ENCODE results near the gene LEPROT.
"Not testable (repeated sequence)": the region's sequence is repeated elsewhere in the genome, so short reads cannot be mapped to it uniquely, and the experiment has no call there.

LEPROT gene

DNA sequence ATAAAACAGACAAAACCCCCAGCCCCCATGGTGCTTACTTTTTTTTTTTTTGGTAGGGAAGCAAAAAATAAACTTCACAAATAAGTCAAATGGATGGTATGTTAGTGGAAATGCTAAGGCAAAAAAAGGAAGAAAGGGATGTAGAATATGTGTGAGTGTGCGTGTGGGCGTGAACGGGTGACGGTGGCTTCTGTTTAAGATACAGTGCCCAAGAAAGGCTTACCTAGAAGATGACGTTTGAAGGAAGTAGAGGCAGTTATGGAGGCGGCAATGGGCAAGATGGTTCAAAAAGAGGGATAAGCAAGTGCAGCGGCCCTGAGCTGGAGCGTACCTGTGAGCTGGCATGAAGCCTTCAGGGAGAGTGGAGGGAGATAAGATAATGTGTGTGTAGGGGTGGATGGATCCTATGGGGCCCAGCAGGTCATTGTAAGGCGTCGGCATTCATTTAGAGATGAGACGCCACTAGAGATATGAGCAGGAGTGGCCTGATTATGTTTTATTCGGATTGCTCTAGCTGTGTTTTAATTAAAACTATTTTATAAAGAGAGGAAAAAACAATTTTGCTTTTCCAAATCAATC lies 19.9 kb downstream of the LEPROT start:
- Histone ChIP-seq H3K36me3 (ENCODE audit: insufficient read depth, low read length) (peaks cover 3% of the 10 kb centered on the region; the same call in 1 of the 2 replicates), H3K9me3 (ENCODE audit: control insufficient read depth, insufficient read depth, low read length) (0 out of 2 replicates have a peak, but pooled peaks cover 3% of the 10 kb centered on the region), H3K4me1 (ENCODE audit: insufficient read depth, low read length) (peaks cover 3% of the 10 kb centered on the region; the same call in 1 of the 2 replicates), H3K9ac (ENCODE audit: low read depth, low read length) (no peak overlapping the region)

DNA sequence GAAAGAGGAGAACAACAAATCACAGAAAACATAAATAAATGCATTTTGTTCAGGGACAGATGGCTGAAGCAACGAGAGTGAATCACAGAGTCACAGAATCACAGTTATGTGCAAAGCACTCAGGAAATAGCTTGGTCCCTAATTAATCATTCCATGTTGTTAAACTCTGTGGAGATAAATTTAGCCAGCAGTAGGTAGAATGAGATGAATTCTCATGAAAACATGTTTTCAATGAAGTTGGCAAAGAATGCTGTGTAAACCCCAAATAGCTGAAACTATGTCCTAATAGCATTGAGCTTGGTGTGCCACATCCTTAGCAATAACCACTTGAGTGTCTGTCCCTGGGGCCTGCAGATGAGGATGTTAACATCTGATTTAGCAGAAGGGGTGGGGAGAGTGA lies 20.4 kb downstream of the LEPROT start:
- H3K36me3 ChIP-seq (ENCODE audit: insufficient read depth, low read length) = peaks cover 3% of the 10 kb centered on the region; the same call in 1 of the 2 replicates
- no peak overlapping the region for H3K9ac ChIP-seq (ENCODE audit: low read depth, low read length)
- 0 out of 2 replicates have a peak, but pooled peaks cover 3% of the 10 kb centered on the region for H3K9me3 ChIP-seq (ENCODE audit: control insufficient read depth, insufficient read depth, low read length)

DNA sequence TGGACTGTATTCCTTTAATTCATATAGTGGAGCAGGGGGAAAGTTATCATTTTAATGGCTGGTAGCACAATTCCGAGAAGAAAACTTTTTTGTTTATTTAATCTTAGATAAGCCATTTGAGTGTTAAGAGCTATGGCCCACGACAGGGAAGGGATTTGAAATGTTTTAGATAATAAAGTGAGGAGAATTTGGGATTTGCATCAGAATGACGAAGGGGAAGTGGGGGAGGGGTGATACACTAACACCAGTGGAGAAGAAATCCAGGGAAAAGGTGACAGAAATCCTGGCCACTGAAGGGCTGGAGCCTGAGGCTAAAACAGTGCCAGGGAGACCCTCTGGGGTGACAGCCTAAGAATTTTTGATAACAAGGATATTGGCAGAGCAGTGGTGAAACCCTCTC lies 21.0 kb downstream of the LEPROT start:
- Histone ChIP-seq H3K9me3 (ENCODE audit: control insufficient read depth, insufficient read depth, low read length) (0 out of 2 replicates have a peak, but pooled peaks cover 3% of the 10 kb centered on the region), H3K36me3 (ENCODE audit: insufficient read depth, low read length) (peaks cover 3% of the 10 kb centered on the region; the same call in 1 of the 2 replicates), H3K4me1 (ENCODE audit: insufficient read depth, low read length) (peaks cover 3% of the 10 kb centered on the region; the same call in 1 of the 2 replicates), H3K9ac (ENCODE audit: low read depth, low read length) (no peak overlapping the region)

More for the DNA sequence above, 20.4 kb downstream of the LEPROT start:
- peaks cover 3% of the 10 kb centered on the region; the same call in 1 of the 2 replicates for H3K4me1 ChIP-seq (ENCODE audit: insufficient read depth, low read length)

GRCh38 chr1:65442442-65442841 lies 22.0 kb downstream of the LEPROT start:
- no peaks in the 10 kb centered on the region; the same call in 1 of the 2 replicates for H3K36me3 ChIP-seq (ENCODE audit: insufficient read depth, low read length)
- H3K9ac ChIP-seq (ENCODE audit: low read depth, low read length) = no peak overlapping the region
- peaks cover 3% of the 10 kb centered on the region; the same call in 1 of the 2 replicates for H3K4me1 ChIP-seq (ENCODE audit: insufficient read depth, low read length)
- H3K9me3 ChIP-seq (ENCODE audit: control insufficient read depth, insufficient read depth, low read length) = 0 out of 2 replicates have a peak, but pooled peaks cover 3% of the 10 kb centered on the region

- H3K36me3 ChIP-seq (ENCODE audit: insufficient read depth, low read length) = no peaks in the 10 kb centered on the region; the same call in 1 of the 2 replicates
- 0 out of 2 replicates have a peak, but pooled peaks cover 3% of the 10 kb centered on the region for H3K9me3 ChIP-seq (ENCODE audit: control insufficient read depth, insufficient read depth, low read length)
- H3K9ac ChIP-seq (ENCODE audit: low read depth, low read length) = no peak overlapping the region
- peaks cover 3% of the 10 kb centered on the region; the same call in 1 of the 2 replicates for H3K4me1 ChIP-seq (ENCODE audit: insufficient read depth, low read length)
These were observed 23.2 kb downstream of the LEPROT start for GRCh38 chr1:65443647-65444046.

DNA sequence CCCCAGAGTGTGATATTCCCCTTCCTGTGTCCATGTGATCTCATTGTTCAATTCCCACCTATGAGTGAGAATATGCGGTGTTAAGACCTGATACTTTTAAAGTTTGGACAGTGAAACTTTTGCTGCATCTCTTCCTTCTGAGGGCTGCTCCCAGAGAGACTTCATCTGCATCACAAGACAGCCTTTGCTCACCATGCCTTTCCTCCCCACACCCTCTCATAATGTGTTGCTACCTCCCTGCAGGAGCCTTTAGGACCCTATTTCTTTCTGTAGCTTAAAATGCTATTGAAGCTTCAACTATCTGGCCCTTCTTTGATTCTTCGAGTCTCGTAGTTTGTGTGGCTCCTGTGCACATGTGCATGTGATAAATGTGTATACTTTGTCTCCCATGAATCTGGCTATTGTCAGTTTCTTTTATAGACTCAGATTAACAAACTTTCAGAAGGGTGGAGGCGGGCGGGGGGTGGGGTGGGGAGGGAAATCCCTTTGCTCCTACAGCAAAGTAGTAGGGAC lies 23.7 kb downstream of the LEPROT start:
- Histone ChIP-seq H3K36me3 (ENCODE audit: insufficient read depth, low read length) (no peaks in the 10 kb centered on the region), H3K9me3 (ENCODE audit: control insufficient read depth, insufficient read depth, low read length) (0 out of 2 replicates have a peak, but pooled peaks cover 3% of the 10 kb centered on the region), H3K4me1 (ENCODE audit: insufficient read depth, low read length) (peaks cover 3% of the 10 kb centered on the region; the same call in 1 of the 2 replicates), H3K9ac (ENCODE audit: low read depth, low read length) (no peak overlapping the region)

- no peaks in the 10 kb centered on the region for H3K36me3 ChIP-seq (ENCODE audit: insufficient read depth, low read length)
- H3K4me1 ChIP-seq (ENCODE audit: insufficient read depth, low read length) = peaks cover 3% of the 10 kb centered on the region; the same call in 1 of the 2 replicates
- H3K9me3 ChIP-seq (ENCODE audit: control insufficient read depth, insufficient read depth, low read length) = 0 out of 2 replicates have a peak, but pooled peaks cover 3% of the 10 kb centered on the region
- no peak overlapping the region for H3K9ac ChIP-seq (ENCODE audit: low read depth, low read length)
These were observed 25.4 kb downstream of the LEPROT start for GRCh38 chr1:65445837-65446236.

DNA sequence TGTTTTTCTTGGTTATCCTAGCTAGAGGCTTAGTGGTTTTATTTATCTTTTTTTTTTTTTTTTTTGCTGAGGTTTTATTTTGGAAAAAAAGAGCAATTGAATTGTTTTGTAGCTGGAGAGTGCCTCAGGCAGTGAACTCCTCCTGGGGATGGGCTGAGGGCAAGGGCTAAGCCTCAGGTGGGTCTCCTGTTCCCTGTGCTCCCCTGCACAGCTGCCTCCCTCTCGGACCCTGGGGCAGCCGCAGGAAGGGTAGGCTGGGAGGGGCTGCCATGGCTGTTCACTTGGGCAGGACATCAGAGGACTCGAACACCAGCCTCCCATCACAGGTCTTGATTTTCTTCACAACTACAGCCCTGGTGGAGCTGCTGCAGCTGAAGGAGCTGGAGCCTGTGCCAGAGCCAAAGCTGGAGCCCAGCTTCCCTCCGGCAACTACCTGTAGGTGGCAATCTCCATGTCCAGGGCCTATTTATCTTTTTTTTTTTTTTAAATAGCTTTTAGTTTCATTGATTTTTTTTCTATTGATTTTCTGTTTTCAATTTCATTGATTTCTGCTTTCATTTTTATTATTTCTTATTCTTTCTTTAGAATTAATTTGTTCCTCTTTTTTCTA lies 28.9 kb downstream of the LEPROT start:
- H3K4me1 ChIP-seq (ENCODE audit: insufficient read depth, low read length) = no peaks in the 10 kb centered on the region
- H3K9me3 ChIP-seq (ENCODE audit: control insufficient read depth, insufficient read depth, low read length) = no peaks in the 10 kb centered on the region
- no peaks in the 10 kb centered on the region for H3K36me3 ChIP-seq (ENCODE audit: insufficient read depth, low read length)
- H3K9ac ChIP-seq (ENCODE audit: low read depth, low read length) = no peak overlapping the region

GRCh38 chr1:65455678-65456077 lies 35.2 kb downstream of the LEPROT start:
- H3K9me3 ChIP-seq (ENCODE audit: control insufficient read depth, insufficient read depth, low read length); H3K4me1 ChIP-seq (ENCODE audit: insufficient read depth, low read length): not testable (repeated sequence)

DNA sequence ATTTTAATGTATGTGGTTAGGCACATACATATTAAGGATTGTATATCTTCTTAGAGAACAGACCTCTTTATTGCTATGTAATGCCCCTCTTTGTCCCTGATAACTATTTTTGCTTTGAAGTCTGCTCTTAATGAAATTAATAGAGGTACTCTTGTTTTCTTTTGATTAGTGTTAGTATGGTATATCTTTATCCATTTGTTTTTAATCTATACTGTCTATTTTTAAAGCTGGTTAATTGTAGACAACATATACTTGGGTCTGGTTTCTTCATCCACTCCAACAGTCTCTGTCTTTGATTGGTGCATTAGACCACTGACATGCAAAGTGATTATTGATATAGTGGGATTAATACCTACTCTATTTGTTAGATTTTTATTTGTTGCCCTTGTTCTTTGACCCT lies 36.0 kb downstream of the LEPROT start:
- Histone ChIP-seq H3K36me3 (ENCODE audit: insufficient read depth, low read length) (no peaks in the 10 kb centered on the region), H3K4me1 (ENCODE audit: insufficient read depth, low read length) (no peaks in the 10 kb centered on the region; the same call in 1 of the 2 replicates), H3K9ac (ENCODE audit: low read depth, low read length) (no peak overlapping the region), H3K9me3 (ENCODE audit: control insufficient read depth, insufficient read depth, low read length) (no peaks in the 10 kb centered on the region)

More at GRCh38 chr1:65455678-65456077, 35.2 kb downstream of the LEPROT start:
- H3K36me3 ChIP-seq (ENCODE audit: insufficient read depth, low read length); H3K9ac ChIP-seq (ENCODE audit: low read depth, low read length): not testable (repeated sequence)

DNA sequence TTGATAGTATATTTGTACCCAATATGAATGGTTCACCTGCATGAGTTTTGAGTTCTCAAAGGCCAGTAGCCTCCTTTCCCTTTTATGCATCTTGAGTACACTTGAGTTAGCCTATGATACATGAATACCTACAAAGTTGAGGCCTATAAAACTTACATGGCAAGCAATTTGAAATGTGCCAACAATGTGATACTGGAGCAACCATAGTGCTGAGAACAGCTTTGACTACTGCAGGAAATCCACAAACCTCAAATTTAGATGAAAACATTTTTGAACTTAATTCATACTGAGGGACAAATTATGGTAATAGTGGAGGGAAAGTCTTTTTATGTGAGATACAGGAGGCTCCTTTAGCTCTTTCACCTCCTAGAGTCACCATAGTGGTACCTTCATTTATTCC lies 37.4 kb downstream of the LEPROT start:
- no peaks in the 10 kb centered on the region for H3K9me3 ChIP-seq (ENCODE audit: control insufficient read depth, insufficient read depth, low read length)
- H3K4me1 ChIP-seq (ENCODE audit: insufficient read depth, low read length) = no peaks in the 10 kb centered on the region; the same call in 1 of the 2 replicates
- H3K9ac ChIP-seq (ENCODE audit: low read depth, low read length) = no peak overlapping the region
- no peaks in the 10 kb centered on the region for H3K36me3 ChIP-seq (ENCODE audit: insufficient read depth, low read length)

GRCh38 chr1:65458730-65459396 lies 38.4 kb downstream of the LEPROT start:
- Histone ChIP-seq H3K4me1 (ENCODE audit: insufficient read depth, low read length) (no peaks in the 10 kb centered on the region; the same call in 1 of the 2 replicates), H3K9me3 (ENCODE audit: control insufficient read depth, insufficient read depth, low read length) (no peaks in the 10 kb centered on the region), H3K36me3 (ENCODE audit: insufficient read depth, low read length) (no peaks in the 10 kb centered on the region), H3K9ac (ENCODE audit: low read depth, low read length) (no peak overlapping the region)

- H3K4me1 ChIP-seq (ENCODE audit: insufficient read depth, low read length) = no peaks in the 10 kb centered on the region; the same call in 1 of the 2 replicates
- H3K36me3 ChIP-seq (ENCODE audit: insufficient read depth, low read length) = no peaks in the 10 kb centered on the region
- H3K9me3 ChIP-seq (ENCODE audit: control insufficient read depth, insufficient read depth, low read length) = no peaks in the 10 kb centered on the region
- no peak overlapping the region for H3K9ac ChIP-seq (ENCODE audit: low read depth, low read length)
These were observed 38.9 kb downstream of the LEPROT start for GRCh38 chr1:65459397-65459768.

DNA sequence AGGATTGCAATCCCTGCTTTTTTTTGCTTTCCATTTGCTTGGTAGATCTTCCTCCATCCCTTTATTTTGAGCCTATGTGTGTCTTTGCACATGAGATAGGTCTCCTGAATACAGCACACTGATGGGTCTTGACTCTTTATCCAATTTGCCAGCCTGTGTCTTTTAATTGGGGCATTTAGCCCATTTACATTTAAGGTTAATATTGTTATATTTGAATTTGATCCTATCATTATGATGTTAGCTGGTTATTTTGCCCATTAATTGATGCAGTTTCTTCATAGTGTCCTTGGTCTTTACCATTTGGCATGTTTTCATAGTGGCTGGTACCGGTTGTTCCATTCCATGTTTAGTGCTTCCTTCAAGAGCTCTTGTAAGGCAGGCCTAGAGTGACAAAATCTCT lies 45.4 kb downstream of the LEPROT start:
- H3K9ac ChIP-seq (ENCODE audit: low read depth, low read length); H3K36me3 ChIP-seq (ENCODE audit: insufficient read depth, low read length); H3K9me3 ChIP-seq (ENCODE audit: control insufficient read depth, insufficient read depth, low read length); H3K4me1 ChIP-seq (ENCODE audit: insufficient read depth, low read length): not testable (repeated sequence)

All from ES-I3 (cell line).